CD14-positive monocyte (primary cell): ENCODE results near the gene VSTM2B. TPM values are rescaled to one million over a fixed set of nuclear protein-coding genes. Genes with fewer than 3 reads are reported as not detected.

Experiments
- DNase-seq, 3 donors: peaks; one replicate each; pipeline ENCODE4 v3.0.0-alpha.2; 2011 to 2022
- H2AFZ ChIP-seq: 2 replicates; pipeline ENCODE4 v1.6.0; 2012; ENCODE audit warnings: mild to moderate bottlenecking, low read depth, low read length, inconsistent platforms; ENCODE audit not compliant: insufficient read depth, poor library complexity, severe bottlenecking
- H3K27ac ChIP-seq, 2 donors: 1 replicate in 1 of 2; 2 replicates in 1 of 2; pipeline ENCODE4 v1.5.1; 2012 to 2013; ENCODE audit warnings: low read length in 2 of 2, control low read depth in 1 of 2, inconsistent platforms in 1 of 2, low read depth in 1 of 2, mild to moderate bottlenecking in 1 of 2
- H3K27me3 ChIP-seq, 2 donors: one replicate each; pipeline versions ENCODE4 v1.6.0 to v1.6.1; 2011 to 2013; ENCODE audit warnings: low read length in 2 of 2; ENCODE audit not compliant: control insufficient read depth in 2 of 2, insufficient read depth in 2 of 2
- H3K36me3 ChIP-seq, 2 donors: replicated peaks in 1 of 2; 1 replicate in 1 of 2; 2 replicates in 1 of 2; pipeline versions ENCODE4 v1.5.1 to v1.6.1; 2012 to 2013; ENCODE audit warnings: low read length in 2 of 2, control low read depth in 1 of 2, inconsistent platforms in 1 of 2, mild to moderate bottlenecking in 1 of 2; ENCODE audit not compliant: insufficient read depth in 2 of 2, control insufficient read depth in 1 of 2
- H3K4me1 ChIP-seq, 2 donors: 1 replicate in 1 of 2; 2 replicates in 1 of 2; pipeline versions ENCODE4 v1.5.1 to v1.6.1; 2012 to 2013; ENCODE audit warnings: low read length in 2 of 2, control low read depth in 1 of 2, inconsistent platforms in 1 of 2, mild to moderate bottlenecking in 1 of 2, moderate library complexity in 1 of 2; ENCODE audit not compliant: insufficient read depth in 2 of 2, control insufficient read depth in 1 of 2
- H3K4me2 ChIP-seq: replicated peaks from 2 replicates; pipeline ENCODE3; 2012; ENCODE audit warnings: low read length, moderate library complexity, mild to moderate bottlenecking; ENCODE audit not compliant: poor library complexity, severe bottlenecking; ENCODE audit errors: extremely low read depth
- H3K4me3 ChIP-seq, 3 experiments: fragments of 200-600 bp in 1 of 3; sonication (generic) in 1 of 3; replicated peaks in 1 of 3; 1 replicate in 2 of 3; 2 replicates in 1 of 3; pipeline ENCODE4 v1.5.1; 2011 to 2013; ENCODE audit warnings: low read length in 3 of 3, mild to moderate bottlenecking in 3 of 3, control low read depth in 2 of 3, low read depth in 2 of 3, inconsistent platforms in 1 of 3, moderate library complexity in 1 of 3
- H3K79me2 ChIP-seq: 2 replicates; pipeline ENCODE4 v1.6.0; 2012; ENCODE audit warnings: mild to moderate bottlenecking, control low read depth, inconsistent platforms, low read length, moderate library complexity; ENCODE audit not compliant: insufficient read depth
- H3K9ac ChIP-seq: 2 replicates; pipeline ENCODE4 v1.6.0; 2017; ENCODE audit warnings: low read length, mild to moderate bottlenecking; ENCODE audit not compliant: insufficient read depth, poor library complexity, severe bottlenecking
- H3K9me3 ChIP-seq, 2 donors: replicated peaks in 1 of 2; 1 replicate in 1 of 2; 2 replicates in 1 of 2; pipeline versions ENCODE4 v1.5.1 to v1.6.1; 2012 to 2013; ENCODE audit warnings: low read length in 2 of 2, control low read depth in 1 of 2; ENCODE audit not compliant: control insufficient read depth in 1 of 2, insufficient read depth in 1 of 2
- H4K20me1 ChIP-seq: 2 replicates; pipeline ENCODE4 v1.6.0; 2012; ENCODE audit warnings: mild to moderate bottlenecking, low read length, control low read depth, moderate library complexity; ENCODE audit not compliant: insufficient read depth
- H3K27ac Mint-ChIP-seq, 7 donors: one replicate each; pipeline ENCODE4 v1.8.0; 2020; ENCODE audit warnings: mild to moderate bottlenecking in 7 of 7, mixed read lengths in 7 of 7, moderate library complexity in 6 of 7, inconsistent platforms in 2 of 7
- H3K27me3 Mint-ChIP-seq, 3 donors: one replicate each; pipeline ENCODE4 v1.8.0; 2021 to 2022; ENCODE audit warnings: low read depth in 3 of 3, mild to moderate bottlenecking in 3 of 3, mixed read lengths in 3 of 3, moderate library complexity in 3 of 3, inconsistent platforms in 1 of 3
- H3K36me3 Mint-ChIP-seq, 2 donors: one replicate each; pipeline ENCODE4 v1.8.0; 2020; ENCODE audit warnings: mixed read lengths in 2 of 2, inconsistent platforms in 1 of 2, mild to moderate bottlenecking in 1 of 2
- H3K4me1 Mint-ChIP-seq: one replicate; pipeline ENCODE4 v1.8.0; 2020; ENCODE audit warnings: mild to moderate bottlenecking, mixed read lengths
- H3K4me3 Mint-ChIP-seq, 2 donors: one replicate each; pipeline ENCODE4 v1.8.0; 2020; ENCODE audit warnings: mild to moderate bottlenecking in 2 of 2, mixed read lengths in 2 of 2, moderate library complexity in 1 of 2
- H3K9me3 Mint-ChIP-seq, 7 donors: one replicate each; pipeline ENCODE4 v1.8.0; 2020 to 2022; ENCODE audit warnings: mixed read lengths in 7 of 7, mild to moderate bottlenecking in 6 of 7, moderate library complexity in 6 of 7, inconsistent platforms in 2 of 7
- CTCF ChIP-seq: fragments of 200-600 bp; IDR thresholded peaks from one replicate; pipeline ENCODE4 v1.8.0; 2022; ENCODE audit warnings: antibody characterized with exemption, mild to moderate bottlenecking
- WGBS: methylation state at CpG from one replicate; pipeline ENCODE4 v1.1.5; 2013; ENCODE audit warnings: missing lambda C conversion rate; ENCODE audit not compliant: insufficient coverage; 5-methylcytosine and 5-hydroxymethylcytosine counted together
- intact Hi-C, 2 donors: fragments of 100-400 bp; cut with micrococcal nuclease; formaldehyde crosslinking; loops; one replicate each; pipeline versions ENCODE4 v1.15.0 to v1.15.1; 2023
- polyA plus RNA-seq, 3 donors: library from polyadenylated mRNA; depleted of rRNA in 1 of 3; unstranded in 2 of 3; stranded (reverse) in 1 of 3; fragments of 300-500 nt in 2 of 3; fragments of >200 nt in 1 of 3; fragmentation: Illumina TruSeq in 2 of 3; gene quantifications; 1 replicate in 2 of 3; 2 replicates in 1 of 3; pipeline ENCODE4 v1.2.3, GENCODE V29; 2012 to 2021

Gene VSTM2B
- polyA plus RNA-seq, 3 donors = not detected

GRCh38 chr19:29550896-29551295 lies 25.1 kb downstream of the VSTM2B start:
- intact Hi-C loops = no loop called here
- Histone ChIP-seq H3K27me3 (no peaks in the 10 kb centered on the region), H3K4me3 (no peak overlapping the region), H3K9me3 (peaks cover 6 to 12% of the 10 kb centered on the region in 2 donors), H3K27ac (no peak overlapping the region), H3K4me1 (no peaks in the 10 kb centered on the region), H3K79me2 (no peaks in the 10 kb centered on the region), H3K4me2 (no peak overlapping the region), H2AFZ (no peak overlapping the region), H3K9ac (no peak overlapping the region), H4K20me1 (no peaks in the 10 kb centered on the region), H3K36me3 (no peaks in the 10 kb centered on the region)
- DNase-seq = no peak
- Mint-ChIP-seq H3K9me3 (peaks cover 10 to 24% (median 19%) of the 10 kb centered on the region in 7 donors), H3K36me3 (no peaks in the 10 kb centered on the region), H3K4me3 (no peak overlapping the region), H3K27ac (no peak overlapping the region), H3K27me3 (peaks cover 2 to 5% (median 3%) of the 10 kb centered on the region in 3 donors), H3K4me1 (no peaks in the 10 kb centered on the region)
- TF ChIP-seq CTCF = no peak
- 76% methylated on average over 4 of the region's 5 CpGs for WGBS

GRCh38 chr19:29551774-29552173 lies 26.0 kb downstream of the VSTM2B start:
- Mint-ChIP-seq H3K4me1 (no peaks in the 10 kb centered on the region), H3K4me3 (no peak overlapping the region), H3K36me3 (no peaks in the 10 kb centered on the region), H3K27ac (no peak overlapping the region), H3K27me3 (peaks cover 2 to 5% (median 3%) of the 10 kb centered on the region in 3 donors), H3K9me3 (peaks cover 10 to 25% (median 19%) of the 10 kb centered on the region in 7 donors)
- Histone ChIP-seq H3K9ac (no peak overlapping the region), H3K79me2 (no peaks in the 10 kb centered on the region), H3K36me3 (no peaks in the 10 kb centered on the region), H3K27ac (no peak overlapping the region), H3K27me3 (no peaks in the 10 kb centered on the region), H3K4me3 (no peak overlapping the region), H3K9me3 (peaks cover 6 to 12% of the 10 kb centered on the region in 2 donors), H3K4me2 (no peak overlapping the region), H2AFZ (no peak overlapping the region), H4K20me1 (no peaks in the 10 kb centered on the region), H3K4me1 (no peaks in the 10 kb centered on the region)
- intact Hi-C loops = no loop called here
- TF ChIP-seq CTCF = no peak
- 78% methylated on average over 1 of the region's 3 CpGs for WGBS
- DNase-seq = no peak
